GM04503 (cell line): ENCODE measurements around the gene ARHGAP29.

Experiments
- DNase-seq: peaks from one replicate; pipeline ENCODE4 v3.0.0-alpha.2; 2012; ENCODE audit warnings: low read depth

ARHGAP29 gene, protein sequence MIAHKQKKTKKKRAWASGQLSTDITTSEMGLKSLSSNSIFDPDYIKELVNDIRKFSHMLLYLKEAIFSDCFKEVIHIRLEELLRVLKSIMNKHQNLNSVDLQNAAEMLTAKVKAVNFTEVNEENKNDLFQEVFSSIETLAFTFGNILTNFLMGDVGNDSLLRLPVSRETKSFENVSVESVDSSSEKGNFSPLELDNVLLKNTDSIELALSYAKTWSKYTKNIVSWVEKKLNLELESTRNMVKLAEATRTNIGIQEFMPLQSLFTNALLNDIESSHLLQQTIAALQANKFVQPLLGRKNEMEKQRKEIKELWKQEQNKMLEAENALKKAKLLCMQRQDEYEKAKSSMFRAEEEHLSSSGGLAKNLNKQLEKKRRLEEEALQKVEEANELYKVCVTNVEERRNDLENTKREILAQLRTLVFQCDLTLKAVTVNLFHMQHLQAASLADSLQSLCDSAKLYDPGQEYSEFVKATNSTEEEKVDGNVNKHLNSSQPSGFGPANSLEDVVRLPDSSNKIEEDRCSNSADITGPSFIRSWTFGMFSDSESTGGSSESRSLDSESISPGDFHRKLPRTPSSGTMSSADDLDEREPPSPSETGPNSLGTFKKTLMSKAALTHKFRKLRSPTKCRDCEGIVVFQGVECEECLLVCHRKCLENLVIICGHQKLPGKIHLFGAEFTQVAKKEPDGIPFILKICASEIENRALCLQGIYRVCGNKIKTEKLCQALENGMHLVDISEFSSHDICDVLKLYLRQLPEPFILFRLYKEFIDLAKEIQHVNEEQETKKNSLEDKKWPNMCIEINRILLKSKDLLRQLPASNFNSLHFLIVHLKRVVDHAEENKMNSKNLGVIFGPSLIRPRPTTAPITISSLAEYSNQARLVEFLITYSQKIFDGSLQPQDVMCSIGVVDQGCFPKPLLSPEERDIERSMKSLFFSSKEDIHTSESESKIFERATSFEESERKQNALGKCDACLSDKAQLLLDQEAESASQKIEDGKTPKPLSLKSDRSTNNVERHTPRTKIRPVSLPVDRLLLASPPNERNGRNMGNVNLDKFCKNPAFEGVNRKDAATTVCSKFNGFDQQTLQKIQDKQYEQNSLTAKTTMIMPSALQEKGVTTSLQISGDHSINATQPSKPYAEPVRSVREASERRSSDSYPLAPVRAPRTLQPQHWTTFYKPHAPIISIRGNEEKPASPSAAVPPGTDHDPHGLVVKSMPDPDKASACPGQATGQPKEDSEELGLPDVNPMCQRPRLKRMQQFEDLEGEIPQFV

DNA sequence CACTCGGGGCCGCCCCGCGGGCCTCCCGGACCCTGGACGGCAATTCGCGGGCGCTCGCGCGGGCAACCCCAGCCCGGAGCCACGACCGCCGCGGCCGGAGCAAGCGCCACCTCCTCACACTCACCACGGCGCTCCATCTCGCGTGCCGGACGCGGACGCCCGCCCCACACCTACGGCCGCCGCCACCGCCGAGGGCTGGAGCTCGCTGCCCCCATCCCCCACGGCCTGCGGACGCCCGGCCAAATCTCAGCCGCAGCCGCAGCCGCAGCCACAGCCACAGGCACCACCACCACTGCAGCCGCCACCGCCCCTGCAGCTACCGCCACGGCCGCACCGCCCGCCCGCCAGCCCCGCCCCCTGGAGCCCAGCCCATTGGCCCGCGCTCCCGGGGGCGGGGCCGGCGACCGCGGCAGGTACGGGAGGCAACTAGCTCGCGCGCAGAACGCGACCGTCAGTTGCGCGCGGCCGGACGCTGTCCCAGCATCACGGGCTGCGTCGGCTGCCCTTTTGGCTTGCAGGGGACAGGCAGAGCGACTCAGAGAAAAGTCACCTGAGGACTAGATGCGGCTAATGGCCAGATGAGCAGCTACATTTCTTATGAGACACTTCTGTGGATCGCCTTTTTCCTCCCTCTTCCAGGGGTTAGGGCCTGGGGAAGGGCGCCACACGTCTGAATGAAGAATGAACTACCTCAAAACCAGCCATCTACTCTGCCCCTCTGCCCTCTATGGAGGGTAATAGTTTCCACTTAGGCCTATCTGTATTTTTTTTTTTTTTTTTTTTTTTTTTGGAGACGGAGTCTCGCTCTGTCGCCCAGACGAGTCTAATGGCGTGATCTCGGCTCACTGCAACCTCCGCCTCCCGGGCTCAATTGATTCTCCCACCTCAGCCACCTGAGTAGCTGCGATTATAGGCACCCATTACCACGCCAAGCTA, at the start of gene ARHGAP29:
Gene ARHGAP29 (minus strand): TSS at position 294 of the 936 bp plus-strand sequence. CDS start 5,973 bp downstream, outside the sequence.
- no peak for DNase-seq

DNA sequence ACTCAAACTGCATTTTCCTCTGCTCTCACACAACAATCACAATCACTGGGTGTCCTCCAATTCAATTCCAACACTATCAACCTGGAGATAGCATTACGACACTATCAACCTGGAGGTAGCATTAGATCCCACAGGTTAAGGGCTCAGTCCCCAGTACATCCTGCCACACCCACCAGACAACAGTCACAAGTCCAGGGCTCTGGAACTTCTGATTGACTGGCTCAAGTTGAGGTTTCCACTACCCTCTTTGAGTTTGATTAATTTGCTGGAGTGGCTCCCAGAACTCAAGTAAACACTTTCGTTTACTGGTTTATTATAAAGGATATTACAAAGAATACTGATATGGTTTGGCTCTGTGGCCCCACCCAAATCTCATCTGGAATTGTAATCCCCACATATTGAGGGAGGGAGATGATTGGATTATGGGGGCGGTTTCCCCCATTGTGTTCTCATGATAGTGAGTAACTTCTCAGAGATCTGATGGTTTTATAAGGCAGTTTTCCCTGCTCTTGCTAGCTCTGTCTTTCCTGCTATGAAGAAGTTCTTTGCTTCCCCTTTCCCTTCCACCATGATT, 49.6 kb upstream of the ARHGAP29 start:
- no peak for DNase-seq

DNA sequence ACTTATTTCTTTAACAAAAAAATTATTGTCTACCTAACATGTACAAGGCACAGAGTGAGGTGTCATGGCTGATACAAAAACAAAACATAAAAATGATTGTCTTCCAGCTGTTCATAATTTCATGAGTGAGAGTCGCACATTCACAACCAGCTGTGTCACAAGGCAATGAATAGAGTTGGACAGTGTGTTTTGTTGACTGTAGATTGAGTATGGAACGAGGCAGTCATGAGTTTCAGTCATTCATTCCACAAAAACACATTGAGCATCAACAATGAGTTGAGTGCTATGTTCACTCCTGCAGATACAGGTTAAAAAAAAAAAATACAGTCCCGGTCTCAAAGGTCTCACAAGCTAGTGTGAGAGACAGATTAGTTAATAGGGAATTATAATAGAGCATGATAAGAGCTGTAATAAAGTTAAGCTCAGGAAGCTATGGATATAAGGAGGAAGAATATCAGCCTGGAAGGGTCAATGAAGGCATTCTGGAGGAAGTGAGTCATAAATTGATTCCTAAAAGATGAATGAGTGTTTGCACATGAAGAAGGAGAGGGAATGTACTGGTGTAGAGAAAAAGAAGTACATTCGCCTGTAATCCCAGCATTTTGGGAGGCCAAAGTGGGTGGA, 47.8 kb upstream of the ARHGAP29 start:
- no peak for DNase-seq

GRCh38 chr1:94284476-94284875, 47.1 kb upstream of the ARHGAP29 start:
- DNase-seq, result no peak

DNA sequence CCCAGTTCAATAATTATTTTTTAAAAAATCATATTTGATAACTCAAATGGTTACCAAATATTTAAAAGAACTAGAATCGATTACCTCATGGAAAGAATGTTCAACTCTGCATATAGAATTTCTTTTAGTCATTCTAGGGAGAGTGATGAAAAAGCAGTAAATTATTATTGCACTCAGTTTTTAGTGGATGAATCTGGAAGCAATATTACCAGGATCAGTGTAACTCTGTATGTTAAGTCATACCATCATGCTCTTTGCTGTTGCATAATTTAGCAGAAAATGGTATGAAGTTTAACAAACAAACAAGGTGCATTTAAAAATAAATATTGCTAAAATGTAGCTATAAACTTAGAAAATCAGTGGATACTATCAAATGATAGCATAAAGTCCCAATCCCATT, 46.1 kb upstream of the ARHGAP29 start:
- DNase-seq, result no peak

GRCh38 chr1:94282143-94282711, 44.8 kb upstream of the ARHGAP29 start:
- no peak for DNase-seq

DNA sequence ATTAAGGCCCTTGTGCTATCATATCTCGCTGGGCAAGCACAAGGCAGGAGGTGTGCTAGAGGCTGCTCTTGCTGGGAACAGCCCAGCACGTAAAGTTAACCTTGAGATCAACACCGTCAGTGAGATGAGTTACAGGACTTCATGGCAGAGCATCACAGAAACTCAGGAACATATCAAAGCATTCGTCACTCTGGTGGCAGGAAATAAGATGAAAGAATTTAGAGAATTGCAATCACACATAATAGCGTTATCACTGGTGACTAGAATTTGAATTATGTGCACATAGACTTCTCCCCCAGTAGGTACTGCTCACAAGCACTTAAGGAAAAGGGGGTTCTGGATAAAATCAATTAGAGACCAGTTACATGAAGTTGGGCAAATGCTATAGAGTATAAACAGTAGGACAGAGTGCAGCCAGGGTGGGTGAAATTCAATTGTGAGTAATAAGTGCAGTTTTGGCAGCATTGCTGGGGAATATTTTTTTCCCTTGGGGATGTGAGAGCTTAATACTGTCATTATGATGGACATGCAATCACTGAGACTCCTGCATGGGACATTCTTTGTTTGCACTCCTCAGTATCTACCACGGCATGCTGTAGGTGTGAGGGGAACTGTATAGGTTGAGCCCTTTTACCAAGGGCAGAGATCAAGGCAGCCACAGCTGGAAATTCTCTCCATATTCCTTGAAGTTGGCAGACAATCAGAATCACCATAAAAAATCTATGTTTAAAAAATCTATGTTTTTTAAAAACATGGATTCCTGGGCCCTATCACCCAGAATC, 44.2 kb upstream of the ARHGAP29 start:
- no peak for DNase-seq

DNA sequence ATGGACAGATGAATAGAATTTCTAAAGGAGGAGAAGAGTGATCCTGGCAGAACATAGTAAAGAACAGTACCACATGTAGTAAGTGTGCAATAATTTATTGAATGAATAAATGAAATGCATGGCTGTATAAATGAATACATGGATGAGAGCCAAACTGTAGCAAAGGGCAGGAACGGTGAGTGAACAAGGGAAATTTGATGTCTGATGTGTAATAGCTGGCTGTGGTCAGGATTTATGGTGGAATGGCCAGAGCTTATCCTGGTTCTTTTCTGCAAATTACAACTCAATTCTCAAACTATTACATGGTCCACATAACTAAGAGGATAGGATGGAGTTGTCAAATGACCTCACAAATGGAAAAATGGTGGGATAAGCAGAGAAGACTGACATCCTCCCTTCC, 43.2 kb upstream of the ARHGAP29 start:
- no peak for DNase-seq

DNA sequence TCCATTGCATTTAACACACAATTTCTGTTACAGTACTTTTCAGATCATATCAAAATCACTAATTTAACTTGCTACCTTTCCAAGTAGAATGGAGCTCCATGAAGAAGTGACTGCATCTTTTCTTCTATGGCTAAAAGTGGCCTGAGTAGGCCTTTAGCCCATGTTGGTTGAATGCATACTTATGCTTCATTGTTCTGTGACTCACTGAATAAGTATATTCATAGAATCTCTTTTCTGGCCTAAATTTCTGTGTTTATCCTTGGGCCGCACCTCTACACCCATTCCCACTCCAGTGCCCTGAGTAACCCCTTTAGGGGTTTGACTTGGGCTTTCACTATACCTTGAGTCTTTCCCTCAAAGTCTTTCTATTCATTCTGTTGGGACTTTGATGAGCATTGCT, 42.1 kb upstream of the ARHGAP29 start:
- no peak for DNase-seq

DNA sequence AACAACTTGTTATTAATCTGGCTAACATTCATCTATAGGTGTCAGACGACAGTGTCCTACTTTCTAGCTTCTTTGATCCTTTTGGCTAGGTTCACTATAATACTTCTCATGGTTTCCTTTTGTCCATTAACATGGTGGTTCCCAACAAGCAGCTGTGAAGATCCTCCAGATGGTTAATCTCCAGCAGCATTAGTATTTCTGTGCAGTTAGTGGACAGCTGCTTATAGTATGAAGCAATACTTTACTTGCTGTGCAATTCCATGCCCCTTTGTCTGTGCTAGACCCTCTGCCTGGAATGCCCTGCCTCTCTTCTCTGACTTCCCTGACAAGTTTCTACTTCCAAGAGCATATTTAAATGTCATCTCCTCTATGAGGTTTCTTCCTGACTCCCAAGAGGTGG, 41.7 kb upstream of the ARHGAP29 start:
- no peak for DNase-seq

- no peak for DNase-seq
Measured at GRCh38 chr1:94276988-94277434, 39.6 kb upstream of the ARHGAP29 start.

GRCh38 chr1:94275083-94275482, 37.7 kb upstream of the ARHGAP29 start:
- DNase-seq, result no peak

- DNase-seq, result no peak
Measured at GRCh38 chr1:94274561-94274960, 37.2 kb upstream of the ARHGAP29 start.

DNA sequence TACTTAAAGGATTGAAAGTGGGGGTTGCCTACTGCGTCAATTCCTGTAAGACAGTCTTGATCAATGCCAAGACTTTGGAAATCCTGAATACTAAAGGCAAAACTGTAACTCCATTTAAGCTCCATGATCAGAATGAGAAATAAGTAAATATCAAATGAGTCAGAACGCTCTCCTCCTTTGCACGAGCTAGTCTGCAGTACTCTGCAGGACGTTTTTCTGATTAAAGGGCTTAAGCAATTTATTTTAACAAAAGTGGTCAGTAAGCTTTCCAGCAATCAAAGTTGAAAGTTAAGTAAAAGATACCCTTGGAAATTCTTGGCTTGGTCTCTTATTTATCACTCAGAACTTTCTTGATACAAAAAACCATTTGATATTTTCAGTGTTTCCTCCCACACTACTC, 35.7 kb upstream of the ARHGAP29 start:
- no peak for DNase-seq

GRCh38 chr1:94272388-94272787, 35.0 kb upstream of the ARHGAP29 start:
- DNase-seq, result no peak

DNA sequence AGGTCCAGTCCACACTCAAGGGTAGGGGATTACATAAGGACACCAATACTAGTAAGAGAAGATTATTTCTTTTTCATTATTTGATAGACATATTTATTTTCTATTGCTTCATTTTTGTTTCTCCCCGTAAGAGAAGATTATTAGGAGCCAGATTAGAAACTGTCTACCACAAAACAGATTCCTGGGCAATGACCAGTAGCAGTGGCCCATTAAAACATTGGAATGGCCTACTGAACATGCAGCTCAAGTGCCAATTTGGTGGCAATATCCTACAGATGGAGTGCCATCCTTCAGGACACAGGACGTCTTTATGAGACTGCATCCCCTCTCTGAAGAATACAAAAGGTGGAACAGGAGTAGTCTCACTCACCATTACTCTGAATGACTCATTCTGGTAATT, 34.0 kb upstream of the ARHGAP29 start:
- DNase-seq, result no peak

GRCh38 chr1:94270801-94271203, 33.4 kb upstream of the ARHGAP29 start:
- DNase-seq, result no peak

DNA sequence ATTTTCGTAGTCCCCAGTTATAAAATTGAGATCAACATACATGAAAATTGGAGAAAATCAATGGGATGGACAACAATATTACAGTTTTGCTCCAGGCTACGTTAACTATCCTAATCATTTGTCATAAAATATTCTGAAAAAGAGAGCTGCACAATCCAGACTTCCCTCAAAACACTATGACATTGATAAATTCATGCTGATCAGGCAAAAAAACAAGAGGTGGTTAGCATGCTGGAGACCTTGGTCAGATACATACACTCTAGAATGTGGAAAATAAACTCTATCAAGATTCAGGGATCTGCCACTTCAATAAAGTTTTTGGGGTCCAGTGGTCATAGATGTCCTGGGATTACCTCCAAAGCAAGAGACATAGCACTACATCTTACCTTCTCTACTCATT, 32.5 kb upstream of the ARHGAP29 start:
- no peak for DNase-seq

GRCh38 chr1:94265906-94266305, 28.5 kb upstream of the ARHGAP29 start:
- no peak for DNase-seq
